A673 (cell line): ENCODE measurements around the gene ADAMTSL1.

Experiments
- CTCF ChIP-seq: fragments of 300-800, 200-600 bp; sonication (generic); conservative IDR thresholded peaks from 2 replicates; pipeline ENCODE4 v1.5.1; 2017; ENCODE audit warnings: low read depth, mild to moderate bottlenecking, antibody characterized with exemption, low read length, moderate library complexity, mixed read lengths
- EZH2 ChIP-seq: fragments of 200-600 bp; sonication (generic); IDR thresholded peaks from 2 replicates; pipeline ENCODE4 v1.6.1; 2017; ENCODE audit warnings: borderline replicate concordance, low read depth, mild to moderate bottlenecking, mixed read lengths, antibody characterized with exemption, low read length; ENCODE audit not compliant: poor library complexity, severe bottlenecking

GRCh38 chr9:18887546-18887945, 413.6 kb downstream of the ADAMTSL1 start:
- no peak for TF ChIP-seq EZH2
- TF ChIP-seq CTCF, result no peak
